A673 (cell line): ENCODE data around the gene CPA5.

Experiments
- EZH2 ChIP-seq: fragments of 200-600 bp; sonication (generic); IDR thresholded peaks from 2 replicates; pipeline ENCODE4 v1.6.1; 2017; ENCODE audit warnings: borderline replicate concordance, low read depth, mild to moderate bottlenecking, mixed read lengths, antibody characterized with exemption, low read length; ENCODE audit not compliant: poor library complexity, severe bottlenecking
- TF ChIP-seq, protein P1 (sequence below): fragments of 300-800, 200-600 bp; sonication (generic); conservative IDR thresholded peaks from 2 replicates; pipeline ENCODE4 v1.5.1; 2017; ENCODE audit warnings: low read depth, mild to moderate bottlenecking, antibody characterized with exemption, low read length, moderate library complexity, mixed read lengths

DNA sequence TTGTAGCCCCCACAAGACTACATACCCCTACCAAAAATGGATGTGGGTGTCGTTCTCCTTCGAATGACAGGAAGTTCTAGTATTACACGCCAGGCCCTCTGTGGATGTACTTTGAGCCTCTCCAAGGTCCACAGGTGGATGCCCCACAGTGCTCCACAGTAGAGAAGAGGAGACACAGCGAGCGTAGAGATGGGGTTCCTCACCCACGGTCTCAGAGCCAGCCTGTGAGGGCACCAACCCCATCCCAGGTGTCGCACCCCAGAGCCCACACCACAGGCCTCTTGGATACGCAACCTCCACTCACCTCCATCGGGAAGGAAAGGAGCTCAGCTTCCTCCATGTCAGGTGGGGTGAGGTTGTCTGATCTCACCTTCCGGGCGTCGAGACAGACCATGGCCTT is 2.3 kb downstream of the CPA5 start:
- TF ChIP-seq, protein P1, sequence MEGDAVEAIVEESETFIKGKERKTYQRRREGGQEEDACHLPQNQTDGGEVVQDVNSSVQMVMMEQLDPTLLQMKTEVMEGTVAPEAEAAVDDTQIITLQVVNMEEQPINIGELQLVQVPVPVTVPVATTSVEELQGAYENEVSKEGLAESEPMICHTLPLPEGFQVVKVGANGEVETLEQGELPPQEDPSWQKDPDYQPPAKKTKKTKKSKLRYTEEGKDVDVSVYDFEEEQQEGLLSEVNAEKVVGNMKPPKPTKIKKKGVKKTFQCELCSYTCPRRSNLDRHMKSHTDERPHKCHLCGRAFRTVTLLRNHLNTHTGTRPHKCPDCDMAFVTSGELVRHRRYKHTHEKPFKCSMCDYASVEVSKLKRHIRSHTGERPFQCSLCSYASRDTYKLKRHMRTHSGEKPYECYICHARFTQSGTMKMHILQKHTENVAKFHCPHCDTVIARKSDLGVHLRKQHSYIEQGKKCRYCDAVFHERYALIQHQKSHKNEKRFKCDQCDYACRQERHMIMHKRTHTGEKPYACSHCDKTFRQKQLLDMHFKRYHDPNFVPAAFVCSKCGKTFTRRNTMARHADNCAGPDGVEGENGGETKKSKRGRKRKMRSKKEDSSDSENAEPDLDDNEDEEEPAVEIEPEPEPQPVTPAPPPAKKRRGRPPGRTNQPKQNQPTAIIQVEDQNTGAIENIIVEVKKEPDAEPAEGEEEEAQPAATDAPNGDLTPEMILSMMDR = no peak
- TF ChIP-seq EZH2 = no peak
